Globus pallidus (tissue), 1 donor: ENCODE measurements around the gene SMAD3.
"Not testable (repeated sequence)": the region's sequence is repeated elsewhere in the genome, so short reads cannot be mapped to it uniquely, and the experiment has no call there.

ENCODE experiments used
- DNase-seq: peaks from one replicate; pipeline ENCODE4 v3.0.0-alpha.2; 2015; ENCODE audit warnings: low spot score

Gene SMAD3

DNA sequence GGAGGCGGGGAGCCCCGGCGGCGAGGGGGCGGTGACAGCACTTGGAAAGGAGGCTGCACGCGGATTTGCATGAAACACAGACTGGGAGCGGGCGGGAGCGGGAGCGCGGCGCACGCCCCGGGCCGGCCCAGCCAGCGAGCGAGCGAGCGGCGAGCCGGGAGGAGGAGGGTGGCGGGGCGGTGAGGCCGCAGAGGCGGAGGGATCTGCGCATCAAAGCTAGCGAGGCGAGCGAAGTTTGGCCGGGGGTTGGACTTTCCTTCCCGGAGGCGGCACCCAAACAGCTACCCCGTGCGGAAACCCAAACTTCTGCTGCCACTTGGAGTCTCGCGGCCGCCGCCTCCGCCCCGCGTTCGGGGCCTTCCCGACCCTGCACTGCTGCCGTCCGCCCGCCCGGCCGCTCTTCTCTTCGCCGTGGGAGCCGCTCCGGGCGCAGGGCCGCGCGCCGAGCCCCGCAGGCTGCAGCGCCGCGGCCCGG, at the start of gene SMAD3:
SMAD3 (plus strand) TSS at position 72 of the 475 bp plus-strand sequence. CDS start 553 bp downstream, outside the sequence.
- DNase-seq, result peak; percentile 78

DNA sequence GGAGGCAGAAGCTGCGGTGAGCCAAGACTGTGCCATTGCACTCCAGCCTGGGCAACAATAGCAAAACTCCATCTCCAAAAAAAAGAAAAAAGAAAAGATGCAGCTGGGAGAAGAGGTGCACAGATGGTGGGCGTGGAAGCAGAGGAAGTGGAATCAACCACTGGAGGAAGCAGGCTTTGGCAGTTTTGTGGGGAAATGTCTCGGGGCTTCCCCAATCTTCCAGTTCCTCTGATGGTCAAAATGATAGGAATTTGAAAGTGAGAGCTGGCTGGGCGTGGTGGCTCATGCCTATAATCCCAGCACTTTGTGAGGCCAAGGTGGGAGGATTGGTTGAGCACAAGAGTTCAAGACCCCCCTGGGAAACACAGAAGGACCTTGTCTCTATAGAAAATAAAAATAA, 48.1 kb upstream of the SMAD3 start:
- DNase-seq, result no peak

DNA sequence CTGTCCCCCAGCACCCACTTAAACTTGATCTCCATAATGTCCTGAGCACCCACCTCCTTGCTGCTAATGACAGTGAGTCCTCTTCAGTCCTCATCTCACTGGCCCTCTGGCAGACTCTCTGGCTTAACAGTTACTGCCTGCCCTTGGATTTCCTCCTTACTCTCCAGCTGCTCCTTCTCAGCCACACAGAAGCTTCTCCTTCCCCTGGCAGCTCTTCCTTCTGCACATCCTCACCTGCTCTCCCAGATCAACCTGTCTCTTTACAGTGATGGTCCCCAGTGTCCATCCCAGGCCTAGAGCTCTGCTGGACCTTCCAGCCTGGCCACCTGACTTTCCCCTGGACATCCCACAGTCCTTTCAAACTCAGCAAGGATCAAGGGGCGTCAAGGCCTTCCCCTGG, 47.4 kb upstream of the SMAD3 start:
- no peak for DNase-seq

DNA sequence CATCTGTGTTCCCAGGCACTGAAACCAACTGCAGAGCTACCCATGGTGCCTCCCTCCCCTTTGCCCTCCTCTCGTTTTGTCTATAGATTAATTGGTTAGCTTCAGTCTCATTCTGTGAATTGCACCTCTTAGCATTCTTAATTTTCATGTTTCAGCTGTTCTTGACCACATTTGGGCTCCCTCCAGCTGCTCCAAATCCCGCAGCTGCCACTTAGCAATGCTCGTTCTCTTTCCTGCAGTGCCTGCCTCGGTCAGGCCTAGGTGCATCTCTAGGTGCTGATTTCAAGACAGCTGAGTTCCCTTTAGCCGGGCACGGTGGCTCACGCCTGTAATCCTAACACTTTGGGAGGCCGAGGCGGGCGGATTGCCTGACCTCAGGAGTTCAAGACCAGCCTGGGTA, 47.0 kb upstream of the SMAD3 start:
- no peak for DNase-seq

DNA sequence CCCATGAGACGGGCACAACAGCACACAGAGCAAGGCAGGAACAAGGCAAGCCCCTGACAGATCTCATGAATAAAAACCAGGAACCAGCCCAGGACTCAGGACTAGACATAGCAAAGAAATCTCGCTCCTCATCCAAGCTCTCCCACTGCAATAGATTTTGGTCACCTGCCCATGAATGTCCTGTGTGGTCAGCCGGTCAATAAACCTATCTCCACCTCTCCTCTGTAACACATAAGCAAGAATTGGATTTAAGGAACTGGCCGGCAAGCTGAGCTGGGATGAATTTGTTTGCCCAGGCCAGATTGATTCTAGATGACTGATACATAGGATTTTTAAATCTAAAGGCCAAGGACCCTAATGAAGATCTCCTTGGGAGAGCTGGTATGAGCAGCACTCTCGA, 46.3 kb upstream of the SMAD3 start:
- DNase-seq, result no peak

DNA sequence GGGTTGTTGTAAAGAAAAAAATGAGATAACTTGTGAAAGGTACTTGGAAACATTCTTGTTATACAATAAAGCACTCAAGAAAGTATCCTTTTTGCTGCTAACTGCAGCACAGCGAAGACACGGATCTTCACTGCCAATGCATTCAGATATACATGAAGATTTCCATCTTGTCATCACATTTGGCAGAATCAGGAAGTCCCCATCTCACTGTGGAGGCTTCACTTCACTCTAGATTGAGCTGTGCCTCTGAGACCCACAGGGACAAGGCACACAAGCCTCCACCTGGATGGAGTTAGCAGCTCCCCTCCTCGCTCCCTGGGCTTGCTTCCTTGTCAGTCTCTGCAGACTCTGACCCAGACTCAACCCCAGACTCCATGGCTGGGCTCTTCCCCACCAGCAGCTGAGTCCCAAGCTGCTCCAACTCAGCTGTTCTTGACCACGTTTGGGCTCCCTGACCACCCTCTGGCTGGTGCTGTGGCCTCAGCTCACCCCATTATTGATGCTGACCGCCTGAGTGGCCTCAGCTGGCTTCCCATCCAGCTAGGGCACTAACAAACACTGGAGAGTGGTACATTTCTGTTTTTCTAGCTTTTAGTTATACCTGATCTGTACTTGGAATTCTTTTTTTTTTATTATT, 45.4 kb upstream of the SMAD3 start:
- DNase-seq, result no peak

DNA sequence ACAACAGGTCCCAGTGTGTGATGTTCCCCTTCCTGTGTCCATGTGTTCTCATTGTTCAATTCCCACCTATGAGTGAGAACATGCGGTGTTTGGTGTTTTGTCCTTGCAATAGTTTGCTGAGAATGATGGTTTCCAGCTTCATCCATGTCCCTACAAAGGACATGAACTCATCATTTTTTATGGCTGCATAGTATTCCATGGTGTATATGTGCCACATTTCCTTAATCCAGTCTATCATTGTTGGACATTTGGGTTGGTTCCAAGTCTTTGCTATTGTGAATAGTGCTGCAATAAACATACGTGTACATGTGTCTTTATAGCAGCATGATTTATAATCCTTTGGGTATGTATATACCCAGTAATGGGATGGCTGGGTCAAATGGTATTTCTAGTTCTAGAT, 44.7 kb upstream of the SMAD3 start:
- not testable (repeated sequence) for DNase-seq

DNA sequence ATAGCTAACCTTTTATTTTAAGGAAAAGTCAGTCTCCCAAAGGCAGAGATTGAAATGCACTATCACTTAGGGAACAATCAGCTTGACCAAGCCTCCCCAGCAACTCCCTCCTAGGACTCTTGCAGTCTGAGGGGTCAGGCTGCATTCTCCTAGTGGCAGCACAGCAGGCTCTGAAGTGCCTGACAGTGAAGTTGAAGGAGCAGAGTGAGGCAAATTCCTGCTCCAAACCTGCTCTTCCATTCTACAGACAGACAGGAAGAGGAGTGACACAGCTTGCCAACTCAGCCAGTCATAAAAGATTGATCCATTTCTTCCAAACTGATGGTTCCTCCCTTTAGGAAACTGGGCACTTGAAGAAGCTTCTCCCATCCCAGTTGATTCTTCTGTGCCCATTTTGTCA, 43.9 kb upstream of the SMAD3 start:
- DNase-seq, result no peak

DNA sequence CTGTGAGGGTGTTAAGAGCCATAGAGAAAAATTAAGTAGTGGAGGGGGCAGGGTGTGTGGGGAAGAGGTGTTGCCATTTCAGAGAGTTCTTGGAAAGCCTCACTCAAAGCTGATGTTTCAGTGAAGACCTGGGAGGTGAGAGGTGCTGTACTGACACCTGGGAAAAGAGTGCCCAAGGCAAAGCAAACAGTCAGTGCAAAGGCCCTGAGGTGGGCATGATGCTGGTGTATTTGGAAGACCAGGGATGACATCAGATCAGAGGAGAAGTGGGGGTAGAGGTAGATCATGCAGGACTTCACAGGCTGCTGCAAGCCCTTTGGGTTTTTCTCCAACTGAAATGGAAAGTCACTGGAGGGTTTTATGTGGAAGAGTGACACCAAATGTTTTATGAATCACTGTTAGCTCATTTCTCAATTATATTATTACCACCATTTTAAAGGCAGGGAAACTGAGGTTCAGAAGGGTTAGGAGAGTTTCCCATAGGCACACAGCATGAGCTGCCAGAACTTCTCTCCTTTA, 42.8 kb upstream of the SMAD3 start:
- DNase-seq, result no peak

DNA sequence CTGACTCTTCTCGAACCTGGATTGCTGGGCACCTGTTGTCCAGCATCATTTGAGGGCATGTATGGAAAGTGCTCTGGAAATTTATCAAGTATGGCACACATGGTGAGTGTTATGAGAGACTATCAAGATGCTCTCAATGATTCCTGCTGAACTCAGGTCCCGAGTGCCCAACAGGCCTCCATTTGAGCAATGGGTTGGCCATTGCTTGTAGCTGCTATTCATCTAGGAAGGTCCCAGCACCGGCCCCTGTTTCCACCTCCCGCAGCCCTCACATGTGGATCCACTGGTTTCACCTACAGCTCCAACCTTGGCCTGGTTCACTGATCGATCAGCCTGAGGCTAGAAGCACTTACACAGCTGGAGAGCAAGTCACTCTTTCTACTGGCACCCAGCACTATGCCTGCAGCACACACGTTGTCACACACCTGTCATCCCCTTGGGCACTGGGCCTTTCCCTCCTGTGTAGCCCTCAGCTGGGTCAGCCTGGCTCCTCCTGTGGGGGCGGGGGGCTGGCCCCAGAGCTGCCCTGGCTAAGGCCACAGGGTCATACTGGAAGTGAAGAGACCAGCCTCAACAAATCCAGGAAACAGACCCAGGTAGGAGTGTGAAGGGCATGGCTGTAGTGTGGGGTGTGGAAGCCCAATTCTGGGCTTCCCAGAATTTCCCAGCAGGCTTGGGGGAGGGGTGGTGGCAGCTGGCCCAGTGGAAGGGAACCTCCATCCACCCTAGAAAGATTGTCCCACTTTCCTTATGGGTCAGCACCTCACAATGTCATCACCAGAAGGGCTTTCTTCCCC, 41.7 kb upstream of the SMAD3 start:
- DNase-seq, result no peak

DNA sequence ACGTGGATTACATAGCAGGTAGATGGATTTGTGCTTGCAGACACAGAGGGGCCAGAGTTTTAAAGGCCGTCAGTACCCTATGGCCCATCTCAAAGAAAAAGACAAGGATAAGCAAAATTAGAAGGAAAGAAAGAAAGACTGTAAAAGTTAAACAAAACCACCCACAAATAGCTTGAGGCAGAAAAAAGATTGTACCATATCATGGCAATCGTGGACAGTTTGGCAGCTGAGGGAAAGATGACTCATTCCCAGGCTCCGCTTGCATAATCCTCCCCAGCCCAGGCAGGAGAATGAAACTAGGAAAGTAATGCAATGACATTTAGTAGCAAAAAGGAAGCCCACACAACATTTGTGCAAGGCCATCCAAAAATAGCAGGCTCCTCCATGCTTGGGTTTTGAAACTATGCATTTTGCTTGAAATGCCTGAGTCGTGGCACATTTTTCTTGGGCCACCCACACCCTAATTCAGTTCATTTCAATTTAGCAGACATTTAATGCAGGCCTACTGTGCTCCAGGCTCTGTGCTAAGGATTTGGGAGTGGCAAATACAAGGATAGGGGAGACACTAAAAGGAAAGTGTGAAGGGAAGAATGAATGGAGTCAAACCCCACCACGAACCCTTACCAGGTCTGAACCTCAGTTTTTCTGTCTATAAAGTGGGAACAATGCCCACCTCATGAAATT, 40.9 kb upstream of the SMAD3 start:
- peak; percentile 47 for DNase-seq

DNA sequence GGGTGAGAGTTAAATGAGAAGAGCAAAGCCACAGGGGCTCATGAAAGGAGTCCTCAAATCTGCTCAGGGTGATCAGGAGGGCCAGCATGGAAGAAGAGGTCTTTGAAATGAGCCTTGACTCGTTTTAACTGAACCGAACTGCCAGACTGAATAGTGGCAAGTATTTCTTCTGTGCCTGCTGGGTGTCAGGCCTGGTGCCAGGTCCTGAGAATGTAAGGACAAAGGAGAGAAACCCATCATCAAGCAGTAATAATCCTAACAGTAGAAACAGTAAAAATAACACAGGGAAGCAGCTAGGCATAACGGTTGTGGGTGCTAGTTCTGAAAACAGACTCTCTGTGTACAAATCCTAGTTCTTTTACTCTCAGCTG, 40.4 kb upstream of the SMAD3 start:
- DNase-seq, result no peak

DNA sequence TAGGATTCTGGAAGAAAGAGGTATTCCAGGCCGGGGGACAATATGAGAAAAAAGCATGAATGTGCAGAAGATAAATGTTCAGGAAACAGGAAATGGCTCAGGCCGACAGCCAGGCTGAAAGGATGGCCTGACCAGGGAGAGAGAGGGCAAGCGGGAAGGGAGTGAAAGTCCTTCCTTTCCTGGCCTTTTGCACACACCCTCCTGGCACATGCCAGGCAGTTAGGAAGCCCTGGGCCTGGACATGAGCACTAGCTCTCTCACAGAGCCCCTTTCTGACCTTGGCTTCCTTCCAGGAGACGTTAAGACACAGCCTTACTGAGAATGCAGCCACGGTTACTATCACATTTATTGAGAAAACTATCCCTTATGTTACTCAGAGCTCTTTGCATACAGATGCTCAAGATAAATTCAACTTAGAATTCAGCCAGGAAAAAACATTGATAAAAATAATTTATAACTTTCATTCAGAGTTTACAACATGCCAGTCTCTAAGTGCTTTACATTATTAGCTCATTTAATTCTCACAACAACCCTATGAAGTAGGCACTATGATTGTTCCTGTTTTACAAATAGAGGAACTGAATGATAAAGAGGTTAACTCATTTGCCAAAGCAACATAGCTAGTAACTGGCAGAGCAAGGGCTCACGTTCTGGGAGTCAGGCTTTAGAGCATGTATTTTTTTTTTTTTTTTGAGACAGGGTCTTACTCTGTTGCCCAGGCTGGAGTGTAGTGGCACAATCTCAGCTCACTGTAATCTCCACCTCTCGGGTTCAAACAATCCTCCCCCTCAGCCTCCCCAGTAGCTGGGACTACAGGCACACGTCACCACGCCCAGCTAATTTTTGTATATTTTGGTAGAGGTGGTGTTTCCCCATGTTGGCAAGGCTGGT, 39.4 kb upstream of the SMAD3 start:
- no peak for DNase-seq

DNA sequence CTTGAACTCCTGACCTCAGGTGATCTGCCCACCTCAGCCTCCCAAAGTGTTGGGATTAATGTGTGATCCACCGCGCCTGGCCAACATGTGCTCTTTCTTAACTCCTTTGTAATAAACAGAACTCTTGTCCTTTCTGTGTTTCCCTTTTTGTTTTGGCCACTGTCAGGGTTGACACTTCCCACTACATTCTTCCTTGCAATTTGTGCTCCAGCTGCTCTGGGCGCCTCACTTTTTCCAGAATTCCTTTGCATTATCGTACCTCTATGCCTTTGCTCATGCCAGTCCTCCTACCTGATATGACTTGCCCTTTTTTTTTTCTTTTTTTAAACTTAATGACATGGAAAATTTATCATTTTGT, 38.8 kb upstream of the SMAD3 start:
- no peak for DNase-seq

DNA sequence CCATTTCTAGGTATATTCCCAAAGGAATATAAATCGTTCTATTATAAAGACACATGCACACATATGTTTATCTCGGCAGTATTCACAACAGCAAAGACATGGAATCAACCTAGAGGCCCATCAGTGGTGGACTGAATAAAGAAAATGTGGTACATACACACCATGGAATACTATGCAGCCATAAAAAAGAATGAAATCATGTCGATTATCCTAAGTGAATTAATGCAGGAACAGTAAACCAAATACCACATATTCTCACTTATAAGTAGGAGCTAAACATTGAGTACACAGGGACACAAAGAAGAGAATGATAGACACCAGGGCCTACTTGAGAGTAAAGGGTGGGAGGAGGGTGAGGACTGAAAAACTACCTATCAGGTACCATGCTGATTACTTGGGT, 37.0 kb upstream of the SMAD3 start:
- DNase-seq, result not testable (repeated sequence)

DNA sequence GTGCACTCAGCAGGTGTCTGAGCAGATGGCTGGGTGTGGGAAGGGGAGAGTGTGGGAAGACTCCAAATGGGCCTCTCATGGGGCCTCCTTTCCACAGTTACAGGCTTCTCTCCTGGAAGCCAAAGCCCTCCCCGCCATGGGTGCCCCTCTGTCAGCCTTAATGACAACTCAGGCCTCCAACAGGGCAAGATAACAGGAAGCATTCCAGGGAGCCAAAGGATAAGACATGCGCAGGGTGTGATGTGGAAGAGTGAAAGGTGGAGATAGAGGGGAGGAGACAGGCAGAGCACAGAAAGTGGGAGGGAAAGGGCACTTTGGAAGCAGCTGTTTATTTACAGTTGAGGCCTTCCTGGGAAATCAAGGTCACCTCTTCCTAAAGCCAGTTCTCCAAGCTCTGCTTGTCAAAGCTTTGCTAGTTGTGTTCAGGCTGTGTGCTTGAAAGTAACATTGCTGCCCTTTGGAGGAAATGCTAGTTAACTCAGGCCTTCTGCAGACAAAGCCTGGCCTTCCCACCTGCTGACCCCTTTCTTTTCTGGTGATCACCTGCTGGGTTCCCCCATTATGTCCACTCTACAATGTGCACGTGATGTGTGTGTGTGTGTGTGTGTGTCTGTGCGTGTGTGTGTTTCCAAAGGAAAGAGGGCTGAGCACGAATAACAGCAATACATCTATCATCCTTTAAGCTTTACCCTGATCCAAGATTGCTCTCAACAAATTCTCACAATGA, 35.2 kb upstream of the SMAD3 start:
- DNase-seq, result no peak

DNA sequence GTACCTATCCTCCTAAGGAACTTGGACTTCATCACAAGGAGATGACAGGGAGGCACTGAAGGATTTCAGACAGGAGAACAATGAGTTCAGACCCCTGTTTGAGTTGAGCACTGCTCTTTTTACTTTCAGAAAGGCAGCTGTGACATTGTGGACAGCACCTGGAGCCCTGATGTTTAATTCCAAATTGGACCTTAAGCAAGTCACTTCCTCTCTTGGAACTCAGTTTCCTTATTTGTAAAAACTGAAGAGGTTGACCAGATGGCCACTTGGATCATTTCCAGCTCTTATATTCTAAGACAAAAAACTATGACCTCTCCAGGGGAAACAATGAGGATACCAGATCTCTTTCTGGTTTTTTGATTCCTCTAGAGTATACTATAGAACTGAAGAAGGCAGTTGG, 34.1 kb upstream of the SMAD3 start:
- DNase-seq, result no peak

DNA sequence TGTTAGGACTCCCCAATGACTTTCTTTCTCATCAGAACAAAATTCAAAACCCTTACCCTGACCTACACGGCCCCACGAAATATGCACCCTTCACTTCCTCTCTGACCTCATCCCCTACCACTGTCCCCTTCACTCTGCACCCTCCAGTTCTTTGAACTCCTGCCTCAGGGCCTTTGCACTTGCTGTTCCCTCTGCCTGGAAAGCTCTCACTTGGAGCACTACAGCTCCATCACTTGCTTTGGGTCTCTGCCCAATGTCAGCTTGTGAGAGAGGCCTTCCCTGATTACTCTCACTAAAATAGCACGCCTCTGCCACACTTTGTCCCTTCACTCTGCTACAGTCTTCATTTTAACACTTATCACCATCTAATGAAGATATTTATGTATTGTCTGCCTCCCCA, 32.8 kb upstream of the SMAD3 start:
- no peak for DNase-seq

DNA sequence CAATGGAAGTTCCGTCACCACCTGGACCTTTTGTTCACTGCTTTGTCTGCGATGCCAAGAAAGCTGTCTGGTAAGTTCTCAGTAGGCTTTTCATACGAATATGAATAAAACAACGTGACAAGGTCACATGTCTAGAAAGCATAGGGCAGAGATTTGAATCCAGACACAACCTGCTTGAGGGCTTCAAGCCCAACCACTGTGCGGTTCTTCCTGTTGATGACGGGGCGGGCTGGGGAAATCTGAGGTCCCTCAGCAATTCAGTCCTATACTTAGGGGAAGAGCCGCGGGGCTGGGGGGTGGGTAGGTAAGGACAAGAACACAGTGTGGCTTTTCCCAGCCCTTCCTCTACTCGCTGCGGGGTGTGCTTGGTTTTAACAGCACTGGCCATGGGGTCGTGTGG, 32.4 kb upstream of the SMAD3 start:
- DNase-seq, result no peak

DNA sequence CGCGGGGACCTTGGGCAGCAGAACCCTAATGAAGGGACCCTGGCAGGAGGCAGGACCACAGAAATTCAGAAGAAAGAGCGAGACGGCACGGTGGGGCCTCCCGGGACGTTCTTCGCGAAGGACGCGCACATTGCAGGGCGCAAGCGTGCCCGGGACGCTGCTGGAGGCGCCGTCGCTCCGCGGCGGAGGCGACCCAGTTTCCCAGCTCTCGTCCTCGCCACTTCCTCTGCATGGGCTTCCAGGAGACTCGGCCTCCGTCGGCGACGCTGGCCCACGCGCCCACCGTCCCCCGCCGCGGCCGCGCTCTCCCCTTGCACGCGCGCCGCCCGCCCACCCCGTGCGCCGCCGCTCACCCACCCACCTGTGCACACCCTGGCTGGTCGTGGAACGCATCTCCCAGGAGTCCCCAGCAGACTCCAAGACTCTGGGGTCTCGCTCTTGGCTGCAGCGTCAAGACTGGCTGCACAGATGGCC, 31.8 kb upstream of the SMAD3 start:
- no peak for DNase-seq

DNA sequence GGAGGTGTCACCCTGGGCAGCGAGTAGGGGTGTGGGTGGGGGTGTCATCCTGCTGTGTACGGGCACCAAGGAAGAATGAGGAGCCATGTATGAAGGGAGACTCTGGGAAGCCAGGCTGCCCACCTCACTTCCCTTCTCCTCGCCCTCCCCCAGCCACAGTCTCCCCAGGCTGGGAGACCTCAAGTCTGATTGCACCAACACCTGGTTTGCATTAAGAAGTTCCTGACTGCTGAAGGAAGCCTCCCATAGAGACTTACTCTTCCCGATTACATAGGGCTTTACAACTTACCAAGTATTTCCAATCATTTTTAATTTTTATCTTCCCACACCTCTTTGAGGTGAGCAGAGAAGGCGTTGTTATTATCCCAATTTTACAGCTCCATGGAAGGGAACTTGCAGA, 29.5 kb upstream of the SMAD3 start:
- DNase-seq, result no peak
